Panc1 (cell line): ENCODE data around the gene PRPF4.

Source experiments
- CTCF ChIP-seq: fragments of 450-650 bp; IDR thresholded peaks from 2 replicates; pipeline ENCODE4 v1.5.1; 2017; ENCODE audit warnings: mild to moderate bottlenecking
- REST ChIP-seq, 2 experiments: IDR thresholded peaks; 2 replicates each; pipeline ENCODE4 v1.6.1; 2011 to 2012; ENCODE audit warnings: low read depth in 2 of 2, control low read depth in 1 of 2, low read length in 1 of 2, mild to moderate bottlenecking in 1 of 2, moderate library complexity in 1 of 2; ENCODE audit not compliant: insufficient read depth in 1 of 2
- SIN3A ChIP-seq: IDR thresholded peaks from 2 replicates; pipeline ENCODE4 v1.6.1; 2012; ENCODE audit warnings: low read depth, mild to moderate bottlenecking, low read length, moderate library complexity, borderline replicate concordance; ENCODE audit not compliant: insufficient read depth
- TCF7L2 ChIP-seq: IDR thresholded peaks from 2 replicates; pipeline ENCODE4 v1.6.1; 2011; ENCODE audit warnings: mild to moderate bottlenecking, low read depth, low read length, inconsistent platforms

GRCh38 chr9:113228130-113228665 lies 47.3 kb upstream of the PRPF4 start:
- no peak for TF ChIP-seq CTCF
- no peak for TF ChIP-seq TCF7L2
- no peak for TF ChIP-seq SIN3A
- no peak for TF ChIP-seq REST (IDR thresholded peaks at IDR 0.05; ENCODE audit: insufficient read depth in 1 of 2, low read depth in 2 of 2, low read length in 1 of 2)
